ENCODE results near the gene CD53. TPM values are rescaled to one million over a fixed set of nuclear protein-coding genes. Genes with fewer than 3 reads are reported as not detected.

CD53 gene
- total RNA-seq, 1 donor from 2014 or later = 41.5 TPM

GRCh38 chr1:110890474-110891196 is 17.7 kb downstream of the CD53 start:
- no peak for DNase-seq (ENCODE audit: extremely low spot score in 2 of 2)
- Histone ChIP-seq H3K4me3 (no peak overlapping the region), H3K36me3 (no peaks in the 10 kb centered on the region), H3K9me3 (no peaks in the 10 kb centered on the region), H3K27ac (no peak overlapping the region), H3K27me3 (no peaks in the 10 kb centered on the region), H3K4me1 (no peaks in the 10 kb centered on the region)
- intact Hi-C loops (cut with DNase I) = no loop called here
- TF ChIP-seq CTCF (IDR thresholded peaks at IDR 0.05) = no peak
- no peak for TF ChIP-seq POLR2A (IDR thresholded peaks at IDR 0.05)
- no peak for TF ChIP-seq POLR2AphosphoS5 (IDR thresholded peaks at IDR 0.05; ENCODE audit: insufficient read depth in 1 of 2, low read depth in 1 of 2)

- no peak for DNase-seq (ENCODE audit: extremely low spot score in 2 of 2)
- H3K9me3 ChIP-seq = no peaks in the 10 kb centered on the region
- no peak overlapping the region for H3K4me3 ChIP-seq
- H3K4me1 ChIP-seq = no peaks in the 10 kb centered on the region
- H3K27me3 ChIP-seq = no peaks in the 10 kb centered on the region
- intact Hi-C loops (cut with DNase I) = no loop called here
- TF ChIP-seq POLR2AphosphoS5 (IDR thresholded peaks at IDR 0.05; ENCODE audit: insufficient read depth in 1 of 2, low read depth in 1 of 2) = no peak
- no peak for TF ChIP-seq POLR2A (IDR thresholded peaks at IDR 0.05)
- TF ChIP-seq CTCF (IDR thresholded peaks at IDR 0.05) = no peak
- no peak overlapping the region for H3K27ac ChIP-seq
- H3K36me3 ChIP-seq = no peaks in the 10 kb centered on the region
Observed at GRCh38 chr1:110893908-110894490, 21.1 kb downstream of the CD53 start.

- Histone ChIP-seq H3K4me1 (no peaks in the 10 kb centered on the region), H3K36me3 (no peaks in the 10 kb centered on the region), H3K27me3 (no peaks in the 10 kb centered on the region), H3K4me3 (no peak overlapping the region), H3K27ac (no peak overlapping the region), H3K9me3 (no peaks in the 10 kb centered on the region)
- TF ChIP-seq CTCF (IDR thresholded peaks at IDR 0.05) (no peak), POLR2A (IDR thresholded peaks at IDR 0.05) (no peak), POLR2AphosphoS5 (IDR thresholded peaks at IDR 0.05; ENCODE audit: insufficient read depth in 1 of 2, low read depth in 1 of 2) (no peak)
- DNase-seq (ENCODE audit: extremely low spot score in 2 of 2) = no peak
- intact Hi-C loops (cut with DNase I) = no loop called here
Observed at GRCh38 chr1:110896090-110896489, 23.1 kb downstream of the CD53 start.

GRCh38 chr1:110897681-110898080 is 24.7 kb downstream of the CD53 start:
- Histone ChIP-seq H3K4me1 (no peaks in the 10 kb centered on the region), H3K27me3 (no peaks in the 10 kb centered on the region), H3K27ac (no peak overlapping the region), H3K4me3 (no peak overlapping the region), H3K36me3 (no peaks in the 10 kb centered on the region), H3K9me3 (no peaks in the 10 kb centered on the region)
- intact Hi-C loops (cut with DNase I) = no loop called here
- TF ChIP-seq CTCF (IDR thresholded peaks at IDR 0.05) (no peak), POLR2A (IDR thresholded peaks at IDR 0.05) (no peak), POLR2AphosphoS5 (IDR thresholded peaks at IDR 0.05; ENCODE audit: insufficient read depth in 1 of 2, low read depth in 1 of 2) (no peak)
- no peak for DNase-seq (ENCODE audit: extremely low spot score in 2 of 2)

Measured in vagina (tissue), 2 donors.